ENCODE results near the gene ADAM12.
A peak's percentile ranks its signal among the peaks of the same experiment; 100 is the strongest.

ADAM12 gene

DNA sequence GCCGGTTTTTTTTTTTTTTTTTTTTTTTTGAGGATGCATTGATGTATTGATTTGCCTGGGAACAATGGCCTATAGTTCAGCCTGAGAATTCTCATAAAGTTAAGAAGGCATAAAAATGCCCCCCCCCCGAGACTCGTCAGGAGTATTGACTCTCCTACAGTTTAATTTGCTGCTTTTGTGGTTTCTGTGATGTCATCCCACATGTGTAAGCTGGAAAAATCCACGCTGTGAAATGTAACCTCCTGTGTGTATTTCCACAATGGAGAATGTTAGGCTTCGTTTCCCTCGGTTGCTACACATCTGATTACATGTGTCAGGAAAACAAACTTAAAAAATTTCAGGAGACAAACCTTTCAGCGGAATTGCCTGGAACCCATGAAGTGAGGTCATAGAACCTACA lies 374.0 kb downstream of the ADAM12 start:
- DNase-seq (ENCODE audit: low read depth), result peak; percentile 69
- H3K4me3 ChIP-seq (ENCODE audit: control insufficient read depth, low read depth, low read length), result no peak overlapping the region
- TF ChIP-seq, protein P1, sequence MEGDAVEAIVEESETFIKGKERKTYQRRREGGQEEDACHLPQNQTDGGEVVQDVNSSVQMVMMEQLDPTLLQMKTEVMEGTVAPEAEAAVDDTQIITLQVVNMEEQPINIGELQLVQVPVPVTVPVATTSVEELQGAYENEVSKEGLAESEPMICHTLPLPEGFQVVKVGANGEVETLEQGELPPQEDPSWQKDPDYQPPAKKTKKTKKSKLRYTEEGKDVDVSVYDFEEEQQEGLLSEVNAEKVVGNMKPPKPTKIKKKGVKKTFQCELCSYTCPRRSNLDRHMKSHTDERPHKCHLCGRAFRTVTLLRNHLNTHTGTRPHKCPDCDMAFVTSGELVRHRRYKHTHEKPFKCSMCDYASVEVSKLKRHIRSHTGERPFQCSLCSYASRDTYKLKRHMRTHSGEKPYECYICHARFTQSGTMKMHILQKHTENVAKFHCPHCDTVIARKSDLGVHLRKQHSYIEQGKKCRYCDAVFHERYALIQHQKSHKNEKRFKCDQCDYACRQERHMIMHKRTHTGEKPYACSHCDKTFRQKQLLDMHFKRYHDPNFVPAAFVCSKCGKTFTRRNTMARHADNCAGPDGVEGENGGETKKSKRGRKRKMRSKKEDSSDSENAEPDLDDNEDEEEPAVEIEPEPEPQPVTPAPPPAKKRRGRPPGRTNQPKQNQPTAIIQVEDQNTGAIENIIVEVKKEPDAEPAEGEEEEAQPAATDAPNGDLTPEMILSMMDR (IDR thresholded peaks at IDR 0.05; ENCODE audit: control insufficient read depth, insufficient read depth, low read depth, low read length, missing control alignments), result no peak

DNA sequence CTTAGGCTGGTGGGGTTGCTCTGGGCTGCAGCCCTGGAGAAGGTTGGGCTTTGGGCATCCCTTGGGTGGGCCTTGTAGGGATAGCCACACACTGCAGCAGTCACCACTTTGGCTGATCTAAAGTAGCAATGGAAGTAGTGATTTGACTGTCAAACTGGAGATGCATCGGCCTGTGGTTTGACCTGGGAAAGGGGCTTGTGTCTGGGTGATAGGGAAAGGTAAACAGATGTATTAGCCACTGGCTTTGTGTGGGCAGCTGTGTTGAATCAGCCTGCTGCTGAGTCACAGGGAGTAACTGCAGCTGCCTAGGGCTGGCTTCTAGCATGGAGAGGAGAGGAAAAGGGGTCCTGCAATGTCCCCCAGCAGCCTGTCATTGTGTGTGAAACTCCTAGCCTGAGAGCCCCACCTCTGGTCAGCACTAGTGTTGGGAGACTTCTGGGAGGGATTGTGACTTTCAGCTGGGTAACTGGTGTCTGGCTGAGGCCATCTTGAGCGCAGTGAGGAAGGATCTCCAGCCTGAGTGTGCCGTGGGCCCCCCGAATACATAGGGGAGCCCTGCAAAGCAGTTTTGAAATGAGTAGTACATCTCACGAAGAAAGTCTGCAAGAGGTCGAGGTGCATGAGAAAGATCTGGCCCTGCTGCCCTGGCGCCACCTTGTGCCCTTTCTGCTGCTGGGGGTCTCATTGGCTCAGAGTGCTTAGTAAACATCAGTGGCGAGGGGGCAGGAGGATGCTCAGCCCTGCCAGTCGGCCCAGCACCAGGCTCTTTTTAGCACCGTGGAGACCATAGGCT lies 374.6 kb downstream of the ADAM12 start:
- no peak overlapping the region for H3K4me3 ChIP-seq (ENCODE audit: control insufficient read depth, low read depth, low read length)
- TF ChIP-seq, protein P1 (IDR thresholded peaks at IDR 0.05; ENCODE audit: control insufficient read depth, insufficient read depth, low read depth, low read length, missing control alignments), result no peak
- DNase-seq (ENCODE audit: low read depth), result peak; percentile 39

DNA sequence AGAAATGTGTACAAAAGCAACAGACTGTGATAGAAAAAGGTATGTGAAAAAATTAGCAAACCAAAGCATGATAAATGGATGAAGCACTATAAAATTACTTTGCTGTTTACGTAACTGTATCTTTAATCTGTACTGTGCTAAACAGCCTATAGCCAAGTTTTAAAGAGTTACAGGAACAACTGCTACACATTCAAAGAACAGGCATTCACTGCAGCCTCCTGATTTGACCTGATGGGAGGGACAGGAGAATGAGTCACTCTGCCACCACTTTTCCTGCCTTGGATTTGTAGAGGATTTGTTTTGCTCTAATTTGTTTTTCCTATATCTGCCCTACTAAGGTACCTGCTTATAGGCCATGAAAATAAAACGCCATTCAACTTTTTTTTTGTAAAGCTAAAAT lies 375.8 kb downstream of the ADAM12 start:
- TF ChIP-seq, protein P1 (IDR thresholded peaks at IDR 0.05; ENCODE audit: control insufficient read depth, insufficient read depth, low read depth, low read length, missing control alignments), result no peak
- no peak for DNase-seq (ENCODE audit: low read depth)
- H3K4me3 ChIP-seq (ENCODE audit: control insufficient read depth, low read depth, low read length), result no peak overlapping the region

DNA sequence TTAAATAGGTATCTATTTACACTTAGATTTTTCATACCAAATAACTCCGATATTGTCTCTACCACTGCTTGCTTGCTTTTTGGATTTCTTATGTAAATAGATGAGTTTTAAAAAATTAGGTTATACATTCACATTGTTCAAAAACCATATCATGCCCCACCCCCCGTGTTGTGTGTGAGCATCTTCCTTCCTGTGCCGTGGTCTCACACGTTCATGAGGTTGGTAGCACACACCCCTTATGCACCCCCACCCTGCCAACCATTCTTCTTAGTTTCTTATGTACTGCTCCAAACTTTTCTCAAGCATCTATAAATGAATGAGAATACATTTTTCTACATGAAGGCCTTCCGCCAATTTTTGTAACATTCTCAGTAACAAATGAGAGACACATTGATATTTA lies 376.3 kb downstream of the ADAM12 start:
- DNase-seq (ENCODE audit: low read depth), result no peak
- TF ChIP-seq, protein P1 (IDR thresholded peaks at IDR 0.05; ENCODE audit: control insufficient read depth, insufficient read depth, low read depth, low read length, missing control alignments), result no peak
- H3K4me3 ChIP-seq (ENCODE audit: control insufficient read depth, low read depth, low read length), result no peak overlapping the region

DNA sequence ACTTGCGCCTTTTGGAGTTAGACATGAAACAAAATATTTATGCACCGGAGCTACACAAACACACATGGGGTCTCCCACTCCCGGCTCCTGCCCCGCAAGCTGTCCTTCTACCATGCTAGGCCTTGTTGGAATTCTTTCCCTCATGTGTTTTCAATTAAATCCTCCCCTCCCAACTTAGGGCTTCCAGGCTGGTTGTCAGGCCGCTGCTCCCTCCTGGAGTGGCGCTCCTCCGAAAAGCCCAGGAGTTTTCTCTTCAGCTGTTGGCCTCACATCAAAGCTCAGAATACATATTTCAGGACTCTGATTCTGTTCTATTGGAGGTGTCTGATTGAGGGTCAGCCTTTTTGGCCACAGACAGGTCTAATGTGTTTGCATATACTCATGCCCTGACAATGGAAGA lies 378.6 kb downstream of the ADAM12 start:
- TF ChIP-seq, protein P1 (IDR thresholded peaks at IDR 0.05; ENCODE audit: control insufficient read depth, insufficient read depth, low read depth, low read length, missing control alignments), result no peak
- DNase-seq (ENCODE audit: low read depth), result no peak
- H3K4me3 ChIP-seq (ENCODE audit: control insufficient read depth, low read depth, low read length), result no peak overlapping the region

DNA sequence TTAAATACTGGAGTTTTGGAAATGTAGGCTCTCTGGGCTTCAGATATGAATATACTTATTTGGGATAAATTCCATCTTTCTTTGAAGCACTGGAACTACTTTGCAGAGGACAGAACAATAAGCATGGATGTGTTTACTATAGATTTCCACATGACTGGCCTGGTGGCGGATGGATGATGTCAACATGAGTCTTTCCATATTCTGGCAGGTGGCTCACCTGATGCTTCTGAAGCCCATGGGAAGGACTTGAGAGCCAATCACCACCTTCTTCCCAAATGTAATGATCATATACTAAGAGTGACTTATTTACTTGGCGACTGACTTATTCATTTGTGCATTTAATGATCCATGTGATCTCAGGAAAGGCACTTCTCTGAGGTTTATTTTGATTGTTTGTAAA lies 381.4 kb downstream of the ADAM12 start:
- no peak for DNase-seq (ENCODE audit: low read depth)

More for the DNA sequence above, 381.4 kb downstream of the ADAM12 start:
- H3K4me3 ChIP-seq (ENCODE audit: control insufficient read depth, low read depth, low read length), result no peak overlapping the region
- TF ChIP-seq, protein P1 (IDR thresholded peaks at IDR 0.05; ENCODE audit: control insufficient read depth, insufficient read depth, low read depth, low read length, missing control alignments), result no peak
